HEK293 (cell line): Measurements from ENCODE around the gene MUC5AC.

Experiments used
- CTCF ChIA-PET: fragments of 350-600 bp; formaldehyde crosslinking; extraction: SDS; loops from one replicate; lab custom pipeline; 2021; ENCODE audit warnings: antibody characterized with exemption; lab: Yijun Ruan, JAX
- POLR2A ChIA-PET: fragments of 300-600 bp; formaldehyde crosslinking; extraction: SDS; loops from one replicate; lab custom pipeline; 2020; ENCODE audit warnings: antibody characterized with exemption, inconsistent platforms; lab: Yijun Ruan, JAX
- H3K27ac ChIP-seq: fragments of 200-500 bp; sonication (Bioruptor generic); 2 replicates; pipeline ENCODE4 v1.5.1; 2014; ENCODE audit warnings: low read depth, low read length, control low read depth, inconsistent platforms; ENCODE audit errors: extremely low read depth
- H3K36me3 ChIP-seq, 2 experiments: fragments of 200-500 bp in 1 of 2; sonication (Bioruptor generic) in 1 of 2; 1 replicate in 1 of 2; 2 replicates in 1 of 2; pipeline ENCODE4 v1.5.1; 2014 to 2017; ENCODE audit warnings: inconsistent platforms in 2 of 2, low read length in 2 of 2; ENCODE audit not compliant: control insufficient read depth in 2 of 2, insufficient read depth in 1 of 2
- H3K4me1 ChIP-seq: fragments of 200-500 bp; sonication (Bioruptor generic); 2 replicates; pipeline ENCODE4 v1.5.1; 2014; ENCODE audit warnings: mild to moderate bottlenecking, low read length, inconsistent platforms; ENCODE audit not compliant: control insufficient read depth, insufficient read depth
- H3K4me3 ChIP-seq: 2 replicates; pipeline ENCODE4 v1.5.1; 2011; ENCODE audit warnings: low read depth, mild to moderate bottlenecking, control low read depth, low read length, moderate library complexity
- H3K9me3 ChIP-seq: fragments of 200-500 bp; sonication (Bioruptor generic); 2 replicates; pipeline ENCODE4 v1.5.1; 2014; ENCODE audit warnings: low read depth, low read length, inconsistent platforms; ENCODE audit not compliant: control insufficient read depth, insufficient read depth
- BCL11A ChIP-seq: fragments of 450-650 bp; formaldehyde crosslinking; IDR thresholded peaks from 2 replicates; pipeline ENCODE4 v1.5.1; 2016; ENCODE audit warnings: low read depth, missing biosample characterization, missing genetic modification characterization
- GFI1B ChIP-seq: fragments of 450-650 bp; formaldehyde crosslinking; IDR thresholded peaks from 2 replicates; pipeline ENCODE4 v1.5.1; 2016; ENCODE audit warnings: missing biosample characterization, missing genetic modification characterization
- KLF16 ChIP-seq: fragments of 450-650 bp; formaldehyde crosslinking; IDR thresholded peaks from 2 replicates; pipeline ENCODE4 v1.5.1; 2017; ENCODE audit warnings: missing biosample characterization, missing genetic modification characterization
- KLF9 ChIP-seq: fragments of 450-650 bp; formaldehyde crosslinking; IDR thresholded peaks from 2 replicates; pipeline ENCODE4 v1.5.1; 2016; ENCODE audit warnings: missing biosample characterization, missing genetic modification characterization, low read depth
- MEIS1 ChIP-seq: sonication (generic); formaldehyde crosslinking; IDR thresholded peaks from 2 replicates; pipeline ENCODE4 v1.8.1; 2022; ENCODE audit warnings: missing genetic modification reagents, mild to moderate bottlenecking, borderline replicate concordance
- OVOL3 ChIP-seq: fragments of 450-650 bp; formaldehyde crosslinking; IDR thresholded peaks from 2 replicates; pipeline ENCODE4 v1.5.1; 2016; ENCODE audit warnings: missing biosample characterization, missing genetic modification characterization
- SALL2 ChIP-seq: fragments of 450-650 bp; formaldehyde crosslinking; IDR thresholded peaks from 2 replicates; pipeline ENCODE4 v1.5.0; 2017; ENCODE audit warnings: missing biosample characterization, mild to moderate bottlenecking, missing genetic modification characterization, borderline replicate concordance
- SCRT2 ChIP-seq: fragments of 450-650 bp; formaldehyde crosslinking; IDR thresholded peaks from 2 replicates; pipeline ENCODE4 v1.5.1; 2016; ENCODE audit warnings: missing biosample characterization, missing genetic modification characterization
- SETDB1 ChIP-seq: IDR thresholded peaks from one replicate; pipeline ENCODE4 v1.6.1; 2017; ENCODE audit warnings: mild to moderate bottlenecking, low read length, moderate library complexity, mixed read lengths; ENCODE audit not compliant: insufficient read length
- ZBTB1 ChIP-seq: fragments of 450-650 bp; formaldehyde crosslinking; IDR thresholded peaks from 2 replicates; pipeline ENCODE4 v1.5.1; 2016; ENCODE audit warnings: missing biosample characterization, missing genetic modification characterization
- ZBTB20 ChIP-seq: fragments of 450-650 bp; formaldehyde crosslinking; IDR thresholded peaks from 2 replicates; pipeline ENCODE4 v1.5.1; 2016; ENCODE audit warnings: missing biosample characterization, missing genetic modification characterization
- ZNF16 ChIP-seq: fragments of 450-650 bp; formaldehyde crosslinking; IDR thresholded peaks from 2 replicates; pipeline ENCODE4 v1.5.1; 2016; ENCODE audit warnings: low read depth, missing biosample characterization, missing genetic modification characterization
- ZNF169 ChIP-seq: fragments of 450-650 bp; formaldehyde crosslinking; IDR thresholded peaks from 2 replicates; pipeline ENCODE4 v1.5.1; 2016; ENCODE audit warnings: missing biosample characterization, missing genetic modification characterization
- ZNF248 ChIP-seq: fragments of 450-650 bp; formaldehyde crosslinking; IDR thresholded peaks from 2 replicates; pipeline ENCODE4 v1.5.1; 2017; ENCODE audit warnings: missing biosample characterization, missing genetic modification characterization
- ZNF311 ChIP-seq: fragments of 450-650 bp; formaldehyde crosslinking; IDR thresholded peaks from 2 replicates; pipeline ENCODE4 v1.5.1; 2017; ENCODE audit warnings: missing biosample characterization, missing genetic modification characterization, borderline replicate concordance
- ZNF37A ChIP-seq: fragments of 450-650 bp; IDR thresholded peaks from 2 replicates; pipeline ENCODE4 v1.5.1; 2018; ENCODE audit warnings: missing biosample characterization, missing genetic modification characterization
- ZNF391 ChIP-seq: fragments of 450-650 bp; formaldehyde crosslinking; IDR thresholded peaks from 2 replicates; pipeline ENCODE4 v1.5.1; 2016; ENCODE audit warnings: low read depth, missing biosample characterization, missing genetic modification characterization, borderline replicate concordance
- ZNF510 ChIP-seq: fragments of 450-650 bp; formaldehyde crosslinking; IDR thresholded peaks from 2 replicates; pipeline ENCODE4 v1.5.1; 2018; ENCODE audit warnings: mild to moderate bottlenecking, missing genetic modification characterization, missing biosample characterization; ENCODE audit not compliant: insufficient replicate concordance
- ZNF585B ChIP-seq: fragments of 450-650 bp; formaldehyde crosslinking; IDR thresholded peaks from 2 replicates; pipeline ENCODE4 v1.5.1; 2016; ENCODE audit warnings: missing biosample characterization, missing genetic modification characterization
- ZNF629 ChIP-seq: fragments of 450-650 bp; formaldehyde crosslinking; IDR thresholded peaks from 2 replicates; pipeline ENCODE4 v1.5.1; 2017; ENCODE audit warnings: missing biosample characterization, missing genetic modification characterization
- ZNF777 ChIP-seq: fragments of 450-650 bp; formaldehyde crosslinking; IDR thresholded peaks from 2 replicates; pipeline ENCODE4 v1.5.1; 2017; ENCODE audit warnings: missing biosample characterization, missing genetic modification characterization, borderline replicate concordance
- TF ChIP-seq, protein P1 (sequence below): fragments of 450-650 bp; formaldehyde crosslinking; IDR thresholded peaks from 2 replicates; pipeline ENCODE4; 2016; ENCODE audit warnings: missing biosample characterization, missing genetic modification characterization
- TF ChIP-seq, protein P2 (sequence below): fragments of 450-650 bp; formaldehyde crosslinking; IDR thresholded peaks from 2 replicates; pipeline ENCODE4 v1.5.1; 2016; ENCODE audit warnings: missing biosample characterization, missing genetic modification characterization
- TF ChIP-seq, protein P3 (sequence below): fragments of 450-650 bp; formaldehyde crosslinking; IDR thresholded peaks from 2 replicates; pipeline ENCODE4 v1.5.1; 2016; ENCODE audit warnings: missing biosample characterization, missing genetic modification characterization

MUC5AC gene

DNA sequence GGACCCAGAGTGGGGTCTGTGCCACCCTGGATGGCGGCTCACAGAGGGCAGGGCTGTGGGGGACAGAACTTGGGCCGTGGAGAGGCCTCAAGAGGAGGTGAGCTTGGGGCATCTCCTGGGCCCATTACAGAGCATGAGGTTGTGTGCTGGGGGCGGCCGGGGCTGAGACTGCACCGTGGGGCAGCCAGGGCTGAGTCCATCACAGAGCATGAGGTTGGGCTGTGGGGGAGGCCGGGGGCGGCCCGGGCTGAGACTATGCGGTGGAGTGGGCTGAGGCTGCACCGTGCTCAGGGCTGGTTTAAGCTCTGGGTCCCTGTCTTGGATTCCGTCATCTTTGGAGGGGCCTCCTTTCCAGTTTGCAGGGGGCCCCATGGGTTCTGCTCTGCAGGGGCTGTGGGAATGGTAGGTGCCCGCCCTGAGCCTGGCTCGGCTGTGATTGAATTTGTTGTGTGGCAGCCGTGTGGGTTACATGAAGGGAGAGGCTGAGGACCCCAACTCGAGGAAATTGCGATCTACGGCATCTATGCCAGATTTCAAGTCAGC lies 38.1 kb upstream of the MUC5AC start:
- Histone ChIP-seq H3K4me3 (no peak overlapping the region), H3K4me1 (no peaks in the 10 kb centered on the region), H3K27ac (no peak overlapping the region), H3K36me3 (no peaks in the 10 kb centered on the region), H3K9me3 (no peaks in the 10 kb centered on the region)
- CTCF ChIA-PET, result interaction anchor here (0.7 kb wide), 1 partner anchor 448 kb away, joined by 4 read pairs; no protein-coding TSS in a partner anchor
- TF ChIP-seq ZBTB1 (tag by site-specific recombination), result no peak
- TF ChIP-seq GFI1B, result no peak
- TF ChIP-seq SCRT2 (tag by site-specific recombination), result no peak
- no peak for TF ChIP-seq OVOL3 (tag by site-specific recombination)
- no peak for TF ChIP-seq ZNF510 (tag by site-specific recombination)
- TF ChIP-seq, protein P1, sequence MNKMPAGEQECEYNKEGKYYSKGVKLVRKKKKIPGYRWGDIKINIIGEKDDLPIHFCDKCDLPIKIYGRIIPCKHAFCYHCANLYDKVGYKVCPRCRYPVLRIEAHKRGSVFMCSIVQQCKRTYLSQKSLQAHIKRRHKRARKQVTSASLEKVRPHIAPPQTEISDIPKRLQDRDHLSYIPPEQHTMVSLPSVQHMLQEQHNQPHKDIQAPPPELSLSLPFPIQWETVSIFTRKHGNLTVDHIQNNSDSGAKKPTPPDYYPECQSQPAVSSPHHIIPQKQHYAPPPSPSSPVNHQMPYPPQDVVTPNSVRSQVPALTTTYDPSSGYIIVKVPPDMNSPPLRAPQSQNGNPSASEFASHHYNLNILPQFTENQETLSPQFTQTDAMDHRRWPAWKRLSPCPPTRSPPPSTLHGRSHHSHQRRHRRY, result no peak
- no peak for TF ChIP-seq ZNF629
- no peak for TF ChIP-seq SETDB1
- no peak for TF ChIP-seq MEIS1
- TF ChIP-seq SALL2 (tag by site-specific recombination), result no peak
- TF ChIP-seq ZNF391 (tag by site-specific recombination), result no peak
- TF ChIP-seq ZNF311 (tag by site-specific recombination), result no peak
- POLR2A ChIA-PET, result no interaction called here

DNA sequence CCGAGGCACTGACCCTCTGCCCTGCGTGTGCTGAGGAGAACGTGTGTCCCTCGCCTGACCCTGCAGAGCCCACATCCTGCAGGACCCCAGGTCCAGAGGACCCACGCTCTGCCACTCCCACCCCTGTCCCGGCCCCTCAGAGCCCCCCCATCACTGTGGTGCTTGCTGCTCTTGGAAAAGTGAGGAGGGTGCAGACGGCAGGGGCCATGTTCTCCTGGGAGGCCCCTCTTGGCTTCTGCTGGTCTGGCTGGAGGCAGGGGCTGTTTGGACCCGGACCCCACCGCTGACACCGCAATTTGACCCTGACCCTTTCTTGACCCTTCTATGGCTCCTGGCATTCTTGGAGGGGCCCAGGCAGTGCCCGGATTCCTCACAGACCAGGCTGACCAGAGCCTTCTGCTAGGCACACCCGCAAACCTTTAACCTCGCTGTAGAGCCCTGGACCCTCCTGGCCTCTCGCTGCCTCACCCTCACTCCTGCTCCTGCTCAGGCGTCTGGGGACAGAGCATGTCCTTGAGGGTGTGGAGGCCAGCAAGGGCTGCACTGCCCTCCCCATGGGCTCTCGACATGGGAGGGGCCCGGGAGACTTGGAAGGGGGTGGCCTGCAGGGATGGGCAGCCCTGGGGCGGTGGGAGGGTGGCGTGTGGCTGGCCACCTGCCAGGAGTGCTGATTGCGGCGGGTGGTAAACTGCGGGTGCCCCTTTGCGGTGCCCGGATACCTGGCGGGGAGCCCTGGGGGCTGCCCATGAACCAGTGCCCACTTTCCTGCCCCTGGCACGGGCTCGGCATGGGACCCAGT lies 37.0 kb upstream of the MUC5AC start:
- no peaks in the 10 kb centered on the region for H3K9me3 ChIP-seq
- H3K4me3 ChIP-seq, result no peak overlapping the region
- TF ChIP-seq, protein P2, sequence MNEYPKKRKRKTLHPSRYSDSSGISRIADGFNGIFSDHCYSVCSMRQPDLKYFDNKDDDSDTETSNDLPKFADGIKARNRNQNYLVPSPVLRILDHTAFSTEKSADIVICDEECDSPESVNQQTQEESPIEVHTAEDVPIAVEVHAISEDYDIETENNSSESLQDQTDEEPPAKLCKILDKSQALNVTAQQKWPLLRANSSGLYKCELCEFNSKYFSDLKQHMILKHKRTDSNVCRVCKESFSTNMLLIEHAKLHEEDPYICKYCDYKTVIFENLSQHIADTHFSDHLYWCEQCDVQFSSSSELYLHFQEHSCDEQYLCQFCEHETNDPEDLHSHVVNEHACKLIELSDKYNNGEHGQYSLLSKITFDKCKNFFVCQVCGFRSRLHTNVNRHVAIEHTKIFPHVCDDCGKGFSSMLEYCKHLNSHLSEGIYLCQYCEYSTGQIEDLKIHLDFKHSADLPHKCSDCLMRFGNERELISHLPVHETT (tag by site-specific recombination), result no peak
- no peak for TF ChIP-seq ZNF585B (tag by site-specific recombination)
- TF ChIP-seq, all 188 proteins: peak for 0
- Histone ChIP-seq H3K27ac (no peak overlapping the region), H3K4me1 (no peaks in the 10 kb centered on the region), H3K36me3 (no peaks in the 10 kb centered on the region)
- ChIA-PET CTCF (no interaction called here), POLR2A (no interaction called here)

DNA sequence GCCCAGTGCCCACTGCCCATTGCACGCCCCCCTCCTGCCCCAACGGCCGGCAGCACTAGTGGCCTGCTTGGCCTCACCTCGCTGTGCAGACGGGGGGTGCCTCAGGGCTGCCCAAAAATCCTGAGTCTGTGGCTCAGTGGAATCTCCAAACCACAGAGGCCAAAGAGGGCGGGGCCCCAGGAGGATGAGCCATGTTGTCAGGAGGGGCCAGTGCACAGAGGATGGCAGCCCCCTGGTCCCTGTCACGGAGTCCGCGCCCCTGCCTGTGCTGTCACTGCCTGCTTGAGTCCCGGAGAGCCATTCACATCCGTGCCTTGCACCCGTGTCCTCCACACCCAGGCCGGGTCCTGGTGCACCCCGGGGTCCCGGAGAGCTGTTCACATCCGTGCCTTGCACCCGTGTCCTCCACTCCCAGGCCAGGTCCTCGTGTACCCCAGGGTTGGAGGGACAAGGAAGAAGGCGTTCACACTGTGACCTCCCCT lies 36.4 kb upstream of the MUC5AC start:
- Histone ChIP-seq H3K4me1 (no peaks in the 10 kb centered on the region), H3K4me3 (no peak overlapping the region), H3K36me3 (no peaks in the 10 kb centered on the region), H3K27ac (no peak overlapping the region), H3K9me3 (no peaks in the 10 kb centered on the region)
- ChIA-PET CTCF (no interaction called here), POLR2A (no interaction called here)
- TF ChIP-seq ZNF248 (tag by site-specific recombination), result no peak
- TF ChIP-seq ZNF777 (tag by site-specific recombination), result no peak
- no peak for TF ChIP-seq ZNF37A
- TF ChIP-seq KLF16 (tag by site-specific recombination), result no peak
- TF ChIP-seq ZNF16 (tag by site-specific recombination), result no peak
- TF ChIP-seq BCL11A, result no peak
- no peak for TF ChIP-seq KLF9
- TF ChIP-seq ZNF169 (tag by site-specific recombination), result no peak
- TF ChIP-seq ZBTB20 (tag by site-specific recombination), result no peak
- TF ChIP-seq, protein P3, sequence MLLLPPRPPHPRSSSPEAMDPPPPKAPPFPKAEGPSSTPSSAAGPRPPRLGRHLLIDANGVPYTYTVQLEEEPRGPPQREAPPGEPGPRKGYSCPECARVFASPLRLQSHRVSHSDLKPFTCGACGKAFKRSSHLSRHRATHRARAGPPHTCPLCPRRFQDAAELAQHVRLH, result no peak
